CMK (cell line): ENCODE results near the gene C1orf226.
"Not testable (repeated sequence)": the region's sequence is repeated elsewhere in the genome, so short reads cannot be mapped to it uniquely, and the experiment has no call there.

Experiments
- DNase-seq: peaks from one replicate; pipeline ENCODE4 v3.0.0-alpha.2; 2010; ENCODE audit warnings: low read depth

The C1orf226 gene

GRCh38 chr1:162381383-162381782 lies at the start of gene C1orf226:
Gene C1orf226, plus strand, starts transcription at chr1:162381728. Its CDS starts 174 bp downstream, at chr1:162381902.
- DNase-seq = no peak

- DNase-seq = no peak
Measured at GRCh38 chr1:162333991-162334390, 47.5 kb upstream of the C1orf226 start.

- DNase-seq = no peak
Measured at GRCh38 chr1:162335126-162335525, 46.4 kb upstream of the C1orf226 start.

GRCh38 chr1:162336621-162337285 lies 44.8 kb upstream of the C1orf226 start:
- no peak for DNase-seq

- DNase-seq = no peak
Measured at GRCh38 chr1:162342452-162342983, 39.0 kb upstream of the C1orf226 start.

- no peak for DNase-seq
Measured at GRCh38 chr1:162343470-162343869, 38.1 kb upstream of the C1orf226 start.

- no peak for DNase-seq
Measured at GRCh38 chr1:162347281-162347680, 34.2 kb upstream of the C1orf226 start.

- DNase-seq = no peak
Measured at GRCh38 chr1:162349635-162350330, 31.7 kb upstream of the C1orf226 start.

- DNase-seq = no peak
Measured at GRCh38 chr1:162351246-162351842, 30.2 kb upstream of the C1orf226 start.

GRCh38 chr1:162351874-162352273 lies 29.7 kb upstream of the C1orf226 start:
- DNase-seq = not testable (repeated sequence)

GRCh38 chr1:162353078-162353477 lies 28.4 kb upstream of the C1orf226 start:
- no peak for DNase-seq

GRCh38 chr1:162353702-162354101 lies 27.8 kb upstream of the C1orf226 start:
- DNase-seq = no peak

GRCh38 chr1:162357681-162358266 lies 23.8 kb upstream of the C1orf226 start:
- no peak for DNase-seq

GRCh38 chr1:162358928-162359327 lies 22.6 kb upstream of the C1orf226 start:
- DNase-seq = no peak

- no peak for DNase-seq
Measured at GRCh38 chr1:162359523-162360236, 21.8 kb upstream of the C1orf226 start.

GRCh38 chr1:162360237-162360873 lies 21.2 kb upstream of the C1orf226 start:
- no peak for DNase-seq

- no peak for DNase-seq
Measured at GRCh38 chr1:162360874-162361260, 20.7 kb upstream of the C1orf226 start.

GRCh38 chr1:162361349-162361748 lies 20.2 kb upstream of the C1orf226 start:
- no peak for DNase-seq

- no peak for DNase-seq
Measured at GRCh38 chr1:162363823-162364222, 17.7 kb upstream of the C1orf226 start.

- DNase-seq = no peak
Measured at GRCh38 chr1:162364498-162364897, 17.0 kb upstream of the C1orf226 start.

GRCh38 chr1:162365284-162366020 lies 16.1 kb upstream of the C1orf226 start:
- no peak for DNase-seq
